HL-60 (cell line): ENCODE measurements around the gene MRPL1.

ENCODE experiments used
- DNase-seq, 2 experiments: peaks; one replicate each; pipeline ENCODE4 v3.0.0-alpha.2; 2010 to 2020; ENCODE audit warnings: low read depth in 1 of 2, low spot score in 1 of 2
- H3K27ac ChIP-seq: fragments of 250-450 bp; sonication (Bioruptor Pico); replicated peaks from 2 replicates; pipeline ENCODE4 v1.5.1; 2020; ENCODE audit warnings: mild to moderate bottlenecking, moderate library complexity
- H3K27me3 ChIP-seq: fragments of 250-450 bp; sonication (Bioruptor Pico); 2 replicates; pipeline ENCODE4 v1.5.1; 2021; ENCODE audit warnings: mild to moderate bottlenecking, moderate library complexity; ENCODE audit not compliant: insufficient read depth, poor library complexity, severe bottlenecking
- H3K4me3 ChIP-seq: replicated peaks from 2 replicates; pipeline ENCODE4 v1.5.1; 2011; ENCODE audit warnings: mild to moderate bottlenecking, control low read depth, low read length; ENCODE audit not compliant: insufficient read depth
- GABPA ChIP-seq: IDR thresholded peaks from 2 replicates; pipeline ENCODE4 v1.6.1; 2012; ENCODE audit warnings: low read depth
- POLR2AphosphoS5 ChIP-seq: IDR thresholded peaks from 2 replicates; pipeline ENCODE4 v1.6.1; 2012; ENCODE audit warnings: low read depth
- SPI1 ChIP-seq: IDR thresholded peaks from 2 replicates; pipeline ENCODE4 v1.6.1; 2012; ENCODE audit warnings: low read depth, mild to moderate bottlenecking, borderline replicate concordance
- TF ChIP-seq, protein P1 (sequence below): IDR thresholded peaks from 2 replicates; pipeline ENCODE4 v1.6.1; 2012; ENCODE audit warnings: low read depth; ENCODE audit not compliant: insufficient replicate concordance
- TF ChIP-seq, protein P2 (sequence below): IDR thresholded peaks from one replicate; pipeline ENCODE4 v1.5.1; 2011; ENCODE audit warnings: low read length, control low read depth, inconsistent platforms; ENCODE audit not compliant: insufficient read depth

MRPL1 gene

DNA sequence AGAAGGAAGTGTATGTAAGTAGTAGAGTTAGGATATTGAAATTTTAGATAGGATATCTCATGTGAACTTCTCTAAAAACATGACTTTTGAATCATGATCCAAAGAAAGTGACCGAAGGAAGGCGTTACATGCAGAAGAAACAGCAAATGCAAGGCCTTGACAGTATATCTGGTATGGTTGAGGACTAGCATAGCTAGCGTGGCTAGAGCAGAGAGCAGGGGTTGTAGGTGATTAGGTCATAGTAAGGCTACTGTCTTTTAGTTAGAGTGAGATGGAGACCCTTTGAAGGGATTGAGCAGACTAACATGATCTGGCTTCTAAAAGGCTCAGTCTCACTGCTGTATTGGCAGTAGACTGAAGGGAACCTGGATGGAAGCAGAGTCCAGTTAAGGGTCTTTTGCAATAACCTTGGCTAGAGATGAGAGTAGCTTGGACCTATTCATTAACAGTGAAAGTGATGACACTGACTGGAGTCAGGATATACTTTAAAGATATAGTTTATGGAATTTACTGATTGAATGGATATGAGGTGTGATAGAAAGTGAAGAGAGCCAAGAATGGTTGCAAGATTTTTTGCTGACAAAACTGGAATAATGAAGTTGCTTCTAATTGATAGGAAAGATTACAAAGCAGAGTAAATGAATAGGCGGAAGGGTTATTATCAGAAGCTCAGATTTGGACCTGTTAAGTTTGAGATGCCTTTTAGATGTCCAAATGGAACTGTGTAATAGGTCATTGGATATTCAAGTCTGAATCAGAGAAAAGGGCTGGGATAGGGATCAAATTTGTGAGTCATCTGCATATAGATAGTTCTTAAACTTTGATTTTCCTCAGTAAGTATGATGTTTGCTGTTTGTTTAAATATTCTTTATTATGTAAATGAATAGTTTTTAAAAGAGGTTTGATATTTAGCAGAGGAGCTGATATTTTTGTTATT lies 59.8 kb downstream of the MRPL1 start:
- no peaks in the 10 kb centered on the region for H3K27me3 ChIP-seq
- H3K4me3 ChIP-seq: no peak overlapping the region
- H3K27ac ChIP-seq: no peak overlapping the region
- no peak for TF ChIP-seq SPI1
- TF ChIP-seq, protein P1, sequence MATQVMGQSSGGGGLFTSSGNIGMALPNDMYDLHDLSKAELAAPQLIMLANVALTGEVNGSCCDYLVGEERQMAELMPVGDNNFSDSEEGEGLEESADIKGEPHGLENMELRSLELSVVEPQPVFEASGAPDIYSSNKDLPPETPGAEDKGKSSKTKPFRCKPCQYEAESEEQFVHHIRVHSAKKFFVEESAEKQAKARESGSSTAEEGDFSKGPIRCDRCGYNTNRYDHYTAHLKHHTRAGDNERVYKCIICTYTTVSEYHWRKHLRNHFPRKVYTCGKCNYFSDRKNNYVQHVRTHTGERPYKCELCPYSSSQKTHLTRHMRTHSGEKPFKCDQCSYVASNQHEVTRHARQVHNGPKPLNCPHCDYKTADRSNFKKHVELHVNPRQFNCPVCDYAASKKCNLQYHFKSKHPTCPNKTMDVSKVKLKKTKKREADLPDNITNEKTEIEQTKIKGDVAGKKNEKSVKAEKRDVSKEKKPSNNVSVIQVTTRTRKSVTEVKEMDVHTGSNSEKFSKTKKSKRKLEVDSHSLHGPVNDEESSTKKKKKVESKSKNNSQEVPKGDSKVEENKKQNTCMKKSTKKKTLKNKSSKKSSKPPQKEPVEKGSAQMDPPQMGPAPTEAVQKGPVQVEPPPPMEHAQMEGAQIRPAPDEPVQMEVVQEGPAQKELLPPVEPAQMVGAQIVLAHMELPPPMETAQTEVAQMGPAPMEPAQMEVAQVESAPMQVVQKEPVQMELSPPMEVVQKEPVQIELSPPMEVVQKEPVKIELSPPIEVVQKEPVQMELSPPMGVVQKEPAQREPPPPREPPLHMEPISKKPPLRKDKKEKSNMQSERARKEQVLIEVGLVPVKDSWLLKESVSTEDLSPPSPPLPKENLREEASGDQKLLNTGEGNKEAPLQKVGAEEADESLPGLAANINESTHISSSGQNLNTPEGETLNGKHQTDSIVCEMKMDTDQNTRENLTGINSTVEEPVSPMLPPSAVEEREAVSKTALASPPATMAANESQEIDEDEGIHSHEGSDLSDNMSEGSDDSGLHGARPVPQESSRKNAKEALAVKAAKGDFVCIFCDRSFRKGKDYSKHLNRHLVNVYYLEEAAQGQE: no peak
- DNase-seq: no peak

DNA sequence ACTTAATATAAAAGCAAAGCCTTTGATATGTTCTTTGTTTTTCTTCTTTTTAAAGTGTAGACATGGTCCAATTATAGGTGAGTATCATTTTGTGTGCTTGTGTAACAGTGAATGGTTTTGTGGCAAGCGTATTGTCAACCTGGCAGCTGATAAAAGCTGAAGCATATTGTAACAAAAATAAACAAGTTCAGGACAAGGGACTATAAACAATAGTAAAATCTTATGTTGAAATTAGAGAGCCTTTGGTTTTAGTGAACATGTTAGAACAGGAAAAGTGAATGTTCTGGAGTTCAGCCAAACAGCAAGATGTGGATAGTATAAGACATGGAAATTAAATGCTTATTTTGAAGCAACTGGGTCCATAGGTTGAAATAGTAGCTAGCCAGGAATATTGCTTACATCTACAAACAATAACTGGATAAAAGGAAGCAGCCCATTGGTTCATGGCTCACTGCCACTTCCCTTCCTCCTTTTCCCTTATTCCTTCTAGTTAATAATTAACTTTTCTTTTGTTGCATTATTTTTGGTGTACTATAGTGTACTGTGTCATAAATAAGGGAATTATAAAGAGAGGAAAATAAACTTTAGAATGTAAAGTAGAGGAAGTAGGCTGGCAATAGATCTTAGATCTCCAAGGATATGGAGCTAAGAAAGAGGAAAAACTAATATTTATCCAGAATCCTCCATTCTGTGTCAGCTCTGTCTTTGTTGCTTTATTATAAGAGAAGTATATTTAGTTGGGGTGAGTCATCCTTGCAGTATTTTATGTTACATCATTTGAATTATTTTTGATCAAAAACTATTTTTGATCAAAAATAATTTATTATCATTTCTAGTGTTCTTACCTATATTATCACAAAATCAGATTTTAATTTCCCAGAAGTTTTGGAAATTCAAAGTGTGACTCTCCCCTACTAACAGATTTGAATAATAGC lies 65.6 kb downstream of the MRPL1 start:
- Histone ChIP-seq H3K27ac (no peak overlapping the region), H3K27me3 (no peaks in the 10 kb centered on the region), H3K4me3 (no peak overlapping the region)
- no peak for DNase-seq
- TF ChIP-seq POLR2AphosphoS5 (no peak), GABPA (no peak), SPI1 (no peak)
- TF ChIP-seq, protein P1: no peak
- TF ChIP-seq, protein P2, sequence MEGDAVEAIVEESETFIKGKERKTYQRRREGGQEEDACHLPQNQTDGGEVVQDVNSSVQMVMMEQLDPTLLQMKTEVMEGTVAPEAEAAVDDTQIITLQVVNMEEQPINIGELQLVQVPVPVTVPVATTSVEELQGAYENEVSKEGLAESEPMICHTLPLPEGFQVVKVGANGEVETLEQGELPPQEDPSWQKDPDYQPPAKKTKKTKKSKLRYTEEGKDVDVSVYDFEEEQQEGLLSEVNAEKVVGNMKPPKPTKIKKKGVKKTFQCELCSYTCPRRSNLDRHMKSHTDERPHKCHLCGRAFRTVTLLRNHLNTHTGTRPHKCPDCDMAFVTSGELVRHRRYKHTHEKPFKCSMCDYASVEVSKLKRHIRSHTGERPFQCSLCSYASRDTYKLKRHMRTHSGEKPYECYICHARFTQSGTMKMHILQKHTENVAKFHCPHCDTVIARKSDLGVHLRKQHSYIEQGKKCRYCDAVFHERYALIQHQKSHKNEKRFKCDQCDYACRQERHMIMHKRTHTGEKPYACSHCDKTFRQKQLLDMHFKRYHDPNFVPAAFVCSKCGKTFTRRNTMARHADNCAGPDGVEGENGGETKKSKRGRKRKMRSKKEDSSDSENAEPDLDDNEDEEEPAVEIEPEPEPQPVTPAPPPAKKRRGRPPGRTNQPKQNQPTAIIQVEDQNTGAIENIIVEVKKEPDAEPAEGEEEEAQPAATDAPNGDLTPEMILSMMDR: no peak

DNA sequence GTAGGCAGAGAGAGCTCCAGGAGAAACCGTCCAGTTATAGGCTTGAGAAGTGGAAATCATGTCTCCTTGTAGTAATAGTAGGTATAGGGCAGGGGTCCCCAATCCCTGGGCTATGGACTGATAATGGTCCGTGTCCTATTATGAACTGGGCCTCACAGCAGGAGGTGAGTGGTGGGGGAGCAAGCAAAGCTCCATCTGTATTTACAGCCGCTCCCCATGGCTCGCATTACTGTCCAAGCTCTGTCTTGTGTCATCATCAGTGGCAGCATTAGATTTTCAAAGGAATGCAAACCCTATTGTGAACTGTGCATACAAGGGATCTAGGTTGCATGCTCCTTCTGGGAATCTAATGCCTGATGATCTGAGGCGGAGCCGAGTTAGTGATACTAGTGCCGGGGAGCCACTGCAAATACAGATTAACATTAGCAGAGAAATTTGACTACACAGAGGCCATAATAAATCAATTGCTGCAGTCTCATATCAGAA lies 67.6 kb downstream of the MRPL1 start:
- H3K4me3 ChIP-seq: no peak overlapping the region
- no peak for DNase-seq
- H3K27ac ChIP-seq: no peak overlapping the region
- no peaks in the 10 kb centered on the region for H3K27me3 ChIP-seq
- TF ChIP-seq, protein P2: no peak
- no peak for TF ChIP-seq GABPA
- no peak for TF ChIP-seq SPI1
- TF ChIP-seq POLR2AphosphoS5: no peak
- TF ChIP-seq, protein P1: no peak
